SIG-M5 treated with dmso at 0.1 percent for 504 hours (cell line): Measurements from ENCODE around the gene DYNC2I2.
"Not testable (repeated sequence)": the region's sequence is repeated elsewhere in the genome, so short reads cannot be mapped to it uniquely, and the experiment has no call there.

Experiments used
- DNase-seq: peaks from one replicate; lab custom pipeline; 2025; ENCODE audit not compliant: unreplicated experiment; lab: John Stamatoyannopoulos, UW

Gene DYNC2I2

GRCh38 chr9:128656416-128657343, at the start of gene DYNC2I2:
Gene DYNC2I2 (minus strand): TSS chr9:128656847. CDS start chr9:128656726, 121 bp downstream.
- peak; percentile 81 for DNase-seq

DNA sequence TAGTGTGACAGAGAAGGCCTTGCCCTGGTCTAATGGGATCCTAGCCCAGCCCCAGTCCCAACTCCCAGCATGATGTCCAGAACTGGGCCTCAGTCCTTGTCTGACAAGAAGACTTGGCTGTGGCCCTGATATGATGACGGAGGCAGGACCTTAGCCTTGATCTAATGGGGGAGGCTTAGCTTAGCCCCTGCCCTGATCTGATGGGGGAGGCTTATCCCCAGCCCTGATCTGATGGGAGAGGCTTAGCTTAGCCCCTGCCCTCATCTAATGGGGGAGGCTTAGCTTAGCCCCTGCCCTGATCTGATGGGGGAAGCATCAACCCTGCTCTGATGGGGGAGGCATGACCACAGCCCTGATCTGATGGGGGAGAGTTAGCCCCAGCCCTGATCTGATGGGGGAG, 49.4 kb upstream of the DYNC2I2 start:
- no peak for DNase-seq

GRCh38 chr9:128705051-128705965, 48.7 kb upstream of the DYNC2I2 start:
- no peak for DNase-seq

DNA sequence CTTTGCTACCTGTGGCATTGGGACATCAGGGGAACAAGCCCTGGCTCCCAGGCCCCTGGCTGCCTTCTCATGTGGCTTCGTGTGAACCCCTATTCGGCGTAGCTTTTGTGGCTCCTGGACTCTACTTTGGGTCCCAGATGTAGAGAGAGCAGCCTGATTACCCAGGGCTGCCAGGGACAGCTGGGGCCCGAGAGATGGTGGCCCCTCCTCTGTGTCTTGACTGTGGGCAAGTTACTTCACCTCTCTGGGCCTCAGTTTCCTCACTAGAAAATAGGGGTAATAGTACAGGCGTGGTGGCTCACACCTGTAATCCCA, 47.7 kb upstream of the DYNC2I2 start:
- no peak for DNase-seq

GRCh38 chr9:128703616-128704355, 47.1 kb upstream of the DYNC2I2 start:
- no peak for DNase-seq

- no peak for DNase-seq
Observed at GRCh38 chr9:128702949-128703615, 46.4 kb upstream of the DYNC2I2 start.

DNA sequence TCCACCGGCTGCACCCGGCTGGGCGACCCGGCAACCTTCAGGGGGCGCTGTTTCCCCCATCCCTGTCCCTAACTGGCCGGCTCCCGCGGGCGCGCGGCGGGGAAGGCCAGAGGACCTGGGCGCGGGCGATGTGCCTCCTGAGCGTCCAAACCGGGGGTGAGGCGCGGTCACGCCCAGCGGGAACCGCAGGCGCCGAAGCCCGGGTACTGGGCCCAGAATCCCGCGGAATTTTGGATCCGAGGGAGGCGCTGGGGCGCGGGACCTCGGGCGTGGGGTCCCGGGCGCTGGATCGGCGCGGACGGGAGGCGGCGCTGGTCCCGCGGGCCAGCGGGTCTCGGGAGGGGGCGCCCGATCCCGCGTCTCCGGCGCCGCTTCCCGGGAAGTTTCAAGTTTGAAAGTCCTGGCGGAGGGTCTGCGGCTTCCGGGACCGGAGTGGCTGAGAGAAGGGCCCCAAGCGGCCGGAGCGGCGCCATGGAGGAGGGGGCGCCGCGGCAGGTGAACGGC, 45.9 kb upstream of the DYNC2I2 start, which contains the start of gene PKN3:
TSS of gene PKN3 (plus strand) at position 59 of the 504 bp plus-strand sequence. CDS start at position 472, 413 bp downstream.
- peak; percentile 79 for DNase-seq

- DNase-seq, result no peak
Observed at GRCh38 chr9:128701227-128701854, 44.7 kb upstream of the DYNC2I2 start.

GRCh38 chr9:128699096-128699795, 42.6 kb upstream of the DYNC2I2 start:
- DNase-seq, result not testable (repeated sequence)

- DNase-seq, result no peak
Observed at GRCh38 chr9:128696923-128697707, 40.5 kb upstream of the DYNC2I2 start.

DNA sequence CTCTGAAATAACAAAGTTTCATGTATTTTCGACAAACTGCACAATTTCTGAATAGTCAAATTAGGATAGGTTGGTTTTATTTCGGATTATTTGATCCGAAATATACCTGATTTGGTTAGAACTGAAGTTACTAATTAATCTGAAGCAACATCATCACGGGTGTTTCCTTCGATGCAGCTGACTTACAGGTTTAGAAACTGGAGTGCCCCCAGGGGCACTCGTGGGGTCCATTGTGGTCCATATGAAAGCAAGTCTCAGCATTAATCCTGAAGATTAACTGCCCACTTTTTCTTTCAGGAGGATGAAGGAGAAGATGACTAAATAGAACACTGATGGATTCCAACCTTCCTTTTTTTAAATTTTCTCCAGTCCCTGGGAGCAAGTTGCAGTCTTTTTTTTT, 37.7 kb upstream of the DYNC2I2 start:
- no peak for DNase-seq

DNA sequence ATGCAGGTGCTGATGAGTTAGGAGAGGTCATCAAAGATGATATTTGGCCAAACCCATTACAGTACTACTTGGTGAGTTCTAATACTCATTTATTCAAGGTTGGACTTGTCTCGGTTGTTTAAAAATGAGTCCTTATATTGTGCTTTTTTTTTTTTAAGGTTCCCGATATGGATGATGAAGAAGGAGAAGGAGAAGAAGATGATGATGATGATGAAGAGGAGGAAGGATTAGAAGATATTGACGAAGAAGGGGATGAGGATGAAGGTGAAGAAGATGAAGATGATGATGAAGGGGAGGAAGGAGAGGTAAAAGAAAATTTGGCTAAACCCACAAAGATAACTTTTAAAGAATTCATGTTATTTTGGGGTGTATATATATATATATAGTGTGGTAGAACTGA, 37.1 kb upstream of the DYNC2I2 start:
- not testable (repeated sequence) for DNase-seq

GRCh38 chr9:128690684-128691034, 34.0 kb upstream of the DYNC2I2 start:
- DNase-seq, result no peak

GRCh38 chr9:128689820-128690683, 33.4 kb upstream of the DYNC2I2 start:
- DNase-seq, result no peak

DNA sequence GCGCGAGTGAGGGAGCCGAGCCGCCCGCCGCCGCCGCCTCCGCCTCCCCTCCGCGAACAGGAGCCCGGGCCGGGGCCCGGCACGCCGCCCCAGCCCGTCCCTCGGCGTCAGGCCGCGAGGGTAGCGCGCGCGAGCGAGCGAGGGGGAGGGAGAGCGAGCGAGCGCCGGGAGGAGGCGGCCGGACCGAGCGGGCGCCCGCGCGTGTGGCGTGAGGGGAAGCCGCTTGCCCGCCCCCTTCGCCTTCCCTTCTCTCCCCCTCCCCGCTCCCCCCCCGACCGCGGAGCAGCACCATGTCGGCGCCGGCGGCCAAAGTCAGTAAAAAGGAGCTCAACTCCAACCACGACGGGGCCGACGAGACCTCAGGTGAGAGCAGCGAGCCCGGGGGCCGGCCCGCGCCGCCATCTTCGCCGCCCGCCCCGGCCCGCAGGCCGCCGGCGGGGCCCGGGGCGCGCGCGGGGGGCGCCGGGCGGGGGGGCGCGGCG, 32.7 kb upstream of the DYNC2I2 start:
- no peak for DNase-seq

- peak; percentile 88 for DNase-seq
Observed at GRCh38 chr9:128688501-128689292, 32.0 kb upstream of the DYNC2I2 start, which contains the start of gene SET. Gene SET (plus strand): TSS chr9:128689222. CDS start chr9:128689583, 361 bp downstream.
